B cell (primary cell): ENCODE measurements around the gene IFT88. TPM values are rescaled to one million over a fixed set of nuclear protein-coding genes. Genes with fewer than 3 reads are reported as not detected.
A peak's percentile ranks its signal among the peaks of the same experiment; 100 is the strongest.

Experiments used
- ATAC-seq: fragments of 200-7000 bp; cut with Tn5 transposase; one replicate; pipeline ENCODE4 v1.10.0; 2021; ENCODE audit warnings: low read depth, mild to moderate bottlenecking, moderate number of reproducible peaks, moderate library complexity
- CTCF ChIA-PET: fragments of 350-600 bp; sonication (Branson Sonifier 250); formaldehyde crosslinking; loops from one replicate; lab custom pipeline; 2021; ENCODE audit warnings: antibody characterized with exemption, inconsistent platforms; lab: Charles Lee
- POLR2A ChIA-PET: fragments of 350-600 bp; sonication (Branson Sonifier 250); formaldehyde crosslinking; loops from one replicate; lab custom pipeline; 2021; ENCODE audit warnings: antibody characterized with exemption; lab: Charles Lee
- DNase-seq: peaks from one replicate; pipeline ENCODE4 v3.0.0; 2013
- H2AFZ ChIP-seq: 2 replicates; pipeline ENCODE4 v1.6.1; 2012; ENCODE audit warnings: mild to moderate bottlenecking, low read depth, low read length; ENCODE audit not compliant: insufficient read depth, poor library complexity, severe bottlenecking
- H3K27ac ChIP-seq, 2 donors: 1 replicate in 1 of 2; 2 replicates in 1 of 2; pipeline ENCODE4 v1.5.1; 2012 to 2013; ENCODE audit warnings: low read length in 2 of 2, mild to moderate bottlenecking in 2 of 2, moderate library complexity in 1 of 2
- H3K27me3 ChIP-seq, 4 experiments: fragments of 200-600 bp in 1 of 4; sonication (generic) in 1 of 4; replicated peaks in 1 of 4; 1 replicate in 2 of 4; 2 replicates in 2 of 4; pipeline versions ENCODE4 v1.6.1 to v1.7.0; 2013 to 2016; ENCODE audit warnings: low read length in 3 of 4, mild to moderate bottlenecking in 2 of 4, mixed read lengths in 1 of 4, moderate library complexity in 1 of 4; ENCODE audit not compliant: insufficient read depth in 4 of 4, control insufficient read depth in 3 of 4; ENCODE audit errors: control extremely low read depth in 1 of 4
- H3K36me3 ChIP-seq, 2 experiments: replicated peaks in 1 of 2; 1 replicate in 1 of 2; 2 replicates in 1 of 2; pipeline versions ENCODE4 v1.6.1 to v1.7.1; 2013; ENCODE audit warnings: low read length in 1 of 2; ENCODE audit not compliant: insufficient read depth in 2 of 2, control insufficient read depth in 1 of 2; ENCODE audit errors: control extremely low read depth in 1 of 2, extremely low read depth in 1 of 2
- H3K4me1 ChIP-seq, 2 donors: fragments of 200-600 bp in 1 of 2; sonication (generic) in 1 of 2; 1 replicate in 1 of 2; 2 replicates in 1 of 2; pipeline versions ENCODE4 v1.5.1 to v1.6.1; 2013 to 2017; ENCODE audit warnings: low read length in 2 of 2; ENCODE audit not compliant: control insufficient read depth in 2 of 2, insufficient read depth in 2 of 2
- H3K4me2 ChIP-seq: replicated peaks from 2 replicates; pipeline ENCODE3; 2012; ENCODE audit warnings: mild to moderate bottlenecking, low read depth, low read length; ENCODE audit not compliant: poor library complexity, severe bottlenecking
- H3K4me3 ChIP-seq, 5 experiments: fragments of 200-600 bp in 1 of 5; sonication (generic) in 1 of 5; 1 replicate in 3 of 5; 2 replicates in 2 of 5; pipeline versions ENCODE4 v1.5.1 to v1.7.0; 2011 to 2016; ENCODE audit warnings: low read length in 4 of 5, mild to moderate bottlenecking in 4 of 5, low read depth in 2 of 5, control low read depth in 1 of 5, moderate library complexity in 1 of 5; ENCODE audit not compliant: insufficient read depth in 1 of 5; ENCODE audit errors: control extremely low read depth in 1 of 5, extremely low read depth in 1 of 5
- H3K79me2 ChIP-seq: fragments of 200-600 bp; sonication (generic); one replicate; pipeline ENCODE4 v1.6.0; 2016; ENCODE audit warnings: low read length; ENCODE audit not compliant: control insufficient read depth, insufficient read depth
- H3K9ac ChIP-seq: fragments of 200-600 bp; sonication (generic); 2 replicates; pipeline ENCODE4 v1.6.1; 2017; ENCODE audit warnings: mild to moderate bottlenecking, low read length, moderate library complexity
- H3K9me3 ChIP-seq, 3 donors: one replicate each; pipeline versions ENCODE4 v1.6.1 to v1.7.1; 2013; ENCODE audit warnings: low read length in 2 of 3; ENCODE audit not compliant: control insufficient read depth in 2 of 3, insufficient read depth in 1 of 3; ENCODE audit errors: control extremely low read depth in 1 of 3
- H4K20me1 ChIP-seq: 2 replicates; pipeline ENCODE4 v1.6.0; 2012; ENCODE audit warnings: mild to moderate bottlenecking, low read length; ENCODE audit not compliant: insufficient read depth, control insufficient read depth, poor library complexity, severe bottlenecking
- H3K27ac Mint-ChIP-seq: one replicate; pipeline ENCODE4 v1.8.0; 2021; ENCODE audit warnings: mixed read lengths
- H3K27me3 Mint-ChIP-seq: one replicate; pipeline ENCODE4 v1.8.0; 2021; ENCODE audit warnings: mixed read lengths
- H3K4me1 Mint-ChIP-seq: one replicate; pipeline ENCODE4 v1.8.0; 2021; ENCODE audit warnings: mixed read lengths
- H3K4me3 Mint-ChIP-seq: one replicate; pipeline ENCODE4 v1.8.0; 2021; ENCODE audit warnings: mixed read lengths
- H3K9me3 Mint-ChIP-seq: one replicate; pipeline ENCODE4 v1.8.0; 2022; ENCODE audit warnings: mixed read lengths; ENCODE audit not compliant: insufficient read depth
- CTCF ChIP-seq: fragments of 200-600 bp; IDR thresholded peaks from one replicate; pipeline ENCODE4 v1.8.0; 2022; ENCODE audit warnings: antibody characterized with exemption, mild to moderate bottlenecking
- EZH2 ChIP-seq: IDR thresholded peaks from 2 replicates; pipeline ENCODE4 v1.6.1; 2012; ENCODE audit warnings: borderline replicate concordance, low read depth, mild to moderate bottlenecking, moderate library complexity, low read length; ENCODE audit not compliant: insufficient read depth, poor library complexity, severe bottlenecking
- WGBS: methylation state at CpG from one replicate; pipeline ENCODE4 v1.1.5; 2013; ENCODE audit warnings: missing lambda C conversion rate; ENCODE audit not compliant: insufficient coverage; 5-methylcytosine and 5-hydroxymethylcytosine counted together
- intact Hi-C: fragments of 100-400 bp; cut with micrococcal nuclease; formaldehyde crosslinking; loops from one replicate; pipeline ENCODE4 v1.10.0; 2022
- polyA plus RNA-seq: library from polyadenylated mRNA; depleted of rRNA; stranded (reverse); fragments of >200 nt; gene quantifications from 2 replicates; pipeline ENCODE4 v1.2.3, GENCODE V29; 2012
- total RNA-seq, 2 donors: library from RNA; stranded (reverse); fragments of 120-200 nt in 1 of 2; gene quantifications; 1 replicate in 1 of 2; 2 replicates in 1 of 2; pipeline versions ENCODE4 v1.2.3 to v1.2.4, GENCODE V29; 2013 to 2022

IFT88 gene
- total and polyA plus RNA-seq, 2 donors (not counting 1 experiment from before 2014, with no cell fraction given): 8.0 to 23.3 TPM

- Histone ChIP-seq H3K4me2 (peak overlapping the region; percentile 26), H4K20me1 (no peaks in the 10 kb centered on the region), H3K79me2 (no peaks in the 10 kb centered on the region), H3K9ac (no peak overlapping the region), H3K9me3 (no peaks in the 10 kb centered on the region), H3K4me1 (peaks cover 0 to 8% of the 10 kb centered on the region in 2 donors), H2AFZ (peak overlapping the region; percentile 48), H3K27ac (no peak overlapping the region), H3K27me3 (peaks cover 0 to 4% (median 0%) of the 10 kb centered on the region in 4 experiments), H3K36me3 (no peaks in the 10 kb centered on the region), H3K4me3 (no peak overlapping the region)
- POLR2A ChIA-PET: no interaction called here
- Mint-ChIP-seq H3K4me3 (no peak overlapping the region), H3K9me3 (no peaks in the 10 kb centered on the region), H3K27me3 (peaks cover 8% of the 10 kb centered on the region), H3K4me1 (peaks cover 7% of the 10 kb centered on the region), H3K27ac (no peak overlapping the region)
- CTCF ChIA-PET: interaction anchor here (1.3 to 5.3 kb wide), 2 partner anchors 10 to 116 kb away, joined by 6 to 35 read pairs; no protein-coding TSS in a partner anchor
- TF ChIP-seq CTCF (no peak), EZH2 (no peak)
- DNase-seq (no peak), ATAC-seq (no peak)
- 88% methylated on average over 10 of the region's 11 CpGs for WGBS
- intact Hi-C loops: no loop called here
These were observed 146.0 kb downstream of the IFT88 start for GRCh38 chr13:20713014-20713376.

GRCh38 chr13:20713751-20714150 is 146.8 kb downstream of the IFT88 start:
- CTCF ChIA-PET: interaction anchor here (1.3 to 5.3 kb wide), 3 partner anchors 9 to 116 kb away, joined by 6 to 35 read pairs (median 6); no protein-coding TSS in a partner anchor
- no peak overlapping the region for H2AFZ ChIP-seq
- no peak for TF ChIP-seq EZH2
- TF ChIP-seq CTCF: no peak
- no peak overlapping the region for H3K27ac ChIP-seq
- Mint-ChIP-seq H3K9me3 (no peaks in the 10 kb centered on the region), H3K4me1 (peaks cover 7% of the 10 kb centered on the region), H3K27me3 (peaks cover 8% of the 10 kb centered on the region), H3K4me3 (no peak overlapping the region), H3K27ac (no peak overlapping the region)
- no peaks in the 10 kb centered on the region for H3K79me2 ChIP-seq
- H3K4me2 ChIP-seq: no peak overlapping the region
- DNase-seq (no peak), ATAC-seq (no peak)
- no peaks in the 10 kb centered on the region for H4K20me1 ChIP-seq
- H3K4me1 ChIP-seq: peaks cover 0 to 8% of the 10 kb centered on the region in 2 donors
- intact Hi-C loops: no loop called here
- peaks cover 0 to 1% (median 0%) of the 10 kb centered on the region in 3 donors for H3K9me3 ChIP-seq
- peaks cover 0 to 4% (median 0%) of the 10 kb centered on the region in 4 experiments for H3K27me3 ChIP-seq
- POLR2A ChIA-PET: no interaction called here
- no peak overlapping the region for H3K4me3 ChIP-seq
- H3K36me3 ChIP-seq: no peaks in the 10 kb centered on the region
- no peak overlapping the region for H3K9ac ChIP-seq
- 85% methylated on average over 8 of the region's 11 CpGs for WGBS
